PC-9 (cell line): Measurements from ENCODE around the gene LRIG3. TPM values are rescaled to one million over a fixed set of nuclear protein-coding genes. Genes with fewer than 3 reads are reported as not detected.

Experiments
- BruUV-seq: library from RNA; stranded (reverse); fragments of 400-500 nt; replicated peaks from 2 replicates; lab custom pipeline; 2021; lab: Mats Ljungman, UMichigan
- CTCF ChIA-PET: fragments of 300-600 bp; sonication (Branson Sonifier 250); formaldehyde crosslinking; loops from one replicate; lab custom pipeline; 2022; ENCODE audit warnings: antibody characterized with exemption; lab: Charles Lee
- POLR2A ChIA-PET: fragments of 300-600 bp; sonication (Branson Sonifier 250); formaldehyde crosslinking; loops from one replicate; lab custom pipeline; 2022; ENCODE audit warnings: antibody characterized with exemption; ENCODE audit not compliant: unreplicated experiment; lab: Charles Lee
- DNase-seq, 2 experiments: peaks; one replicate each; pipeline versions ENCODE4 v3.0.0 to v3.0.0-alpha.2; 2015 to 2022; ENCODE audit warnings: mixed read lengths in 1 of 2
- H2AFZ ChIP-seq: fragments of 200-600 bp; sonication (generic); 2 replicates; pipeline ENCODE4 v1.8.1; 2017; ENCODE audit warnings: antibody characterized with exemption
- H3F3A ChIP-seq: fragments of 200-600 bp; sonication (generic); 2 replicates; pipeline ENCODE4 v1.8.1; 2017; ENCODE audit warnings: antibody characterized with exemption, mild to moderate bottlenecking, low read depth; ENCODE audit not compliant: insufficient read depth
- H3K27ac ChIP-seq: fragments of 200-600 bp; sonication (generic); 2 replicates; pipeline ENCODE4 v1.6.1; 2016; ENCODE audit warnings: mixed run types
- H3K27me3 ChIP-seq: fragments of 200-600 bp; sonication (generic); 2 replicates; pipeline ENCODE4 v1.6.1; 2016; ENCODE audit warnings: low read depth, mixed run types; ENCODE audit not compliant: insufficient read depth
- H3K36me3 ChIP-seq: fragments of 200-600 bp; sonication (generic); 2 replicates; pipeline ENCODE4 v1.6.1; 2016; ENCODE audit warnings: low read depth, mixed run types
- H3K4me1 ChIP-seq: fragments of 200-600 bp; sonication (generic); replicated peaks from 2 replicates; pipeline ENCODE4 v1.6.1; 2016; ENCODE audit warnings: mixed run types; ENCODE audit not compliant: insufficient read depth
- H3K4me2 ChIP-seq: fragments of 200-600 bp; sonication (generic); 2 replicates; pipeline ENCODE4 v1.6.1; 2017; ENCODE audit warnings: mixed run types
- H3K4me3 ChIP-seq: fragments of 200-600 bp; sonication (generic); 2 replicates; pipeline ENCODE4 v1.6.1; 2016; ENCODE audit warnings: mixed run types
- H3K79me2 ChIP-seq: fragments of 200-600 bp; sonication (generic); 2 replicates; pipeline ENCODE4 v1.6.1; 2017; ENCODE audit warnings: low read depth, mixed run types
- H3K9me2 ChIP-seq: fragments of 200-600 bp; sonication (generic); 2 replicates; pipeline ENCODE4 v1.8.1; 2017; ENCODE audit warnings: mild to moderate bottlenecking; ENCODE audit not compliant: insufficient read depth
- H3K9me3 ChIP-seq: fragments of 200-600 bp; sonication (generic); 2 replicates; pipeline ENCODE4 v1.8.1; 2016; ENCODE audit warnings: low read depth; ENCODE audit not compliant: insufficient read depth
- H4K20me1 ChIP-seq: fragments of 200-600 bp; sonication (generic); 2 replicates; pipeline ENCODE4 v1.8.1; 2017; ENCODE audit not compliant: insufficient read depth
- EZH2 ChIP-seq: fragments of 200-600 bp; sonication (generic); IDR thresholded peaks from 2 replicates; pipeline ENCODE4 v1.8.0; 2017; ENCODE audit warnings: antibody characterized with exemption, low read depth
- intact Hi-C: fragments of 100-400 bp; cut with micrococcal nuclease; formaldehyde crosslinking; loops from one replicate; pipeline ENCODE4 v1.10.0; 2022; ENCODE audit not compliant: unreplicated experiment
- total RNA-seq: library from RNA; stranded (reverse); gene quantifications from 2 replicates; pipeline ENCODE4 v1.2.3, GENCODE V29; 2021
- TF ChIP-seq, protein P1 (sequence below): fragments of 200-600 bp; sonication (generic); conservative IDR thresholded peaks from 2 replicates; pipeline ENCODE4 v1.6.1; 2017; ENCODE audit warnings: mixed run types, antibody characterized with exemption, mild to moderate bottlenecking, moderate library complexity

The LRIG3 gene
- total RNA-seq, 1 experiment from 2014 or later: 10.6 TPM

DNA sequence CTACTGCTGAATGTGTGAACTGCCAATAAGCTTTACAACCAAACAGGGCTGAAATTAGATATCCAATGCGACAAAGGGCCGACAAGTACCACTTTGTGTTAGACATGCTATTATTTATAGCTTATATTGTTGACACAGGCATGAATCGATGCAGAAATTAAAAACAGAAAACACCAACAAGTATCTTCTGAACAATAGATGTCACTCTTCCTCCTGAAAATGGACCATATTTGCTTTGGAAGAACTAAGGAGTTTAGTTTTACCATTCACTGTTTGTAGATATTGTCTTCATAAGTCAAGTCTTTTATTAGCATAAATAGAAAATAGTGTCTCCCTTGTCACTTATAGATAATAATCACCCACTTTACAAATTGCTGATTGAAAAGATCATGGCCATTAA is 86.5 kb downstream of the LRIG3 start:
- Histone ChIP-seq H3K27me3 (no peaks in the 10 kb centered on the region), H3K79me2 (no peaks in the 10 kb centered on the region), H3K9me2 (no peaks in the 10 kb centered on the region), H3K9me3 (no peaks in the 10 kb centered on the region), H3K4me3 (no peak overlapping the region), H3F3A (no peaks in the 10 kb centered on the region), H4K20me1 (no peaks in the 10 kb centered on the region), H3K36me3 (no peaks in the 10 kb centered on the region), H3K27ac (no peak overlapping the region), H3K4me1 (no peaks in the 10 kb centered on the region), H3K4me2 (no peak overlapping the region), H2AFZ (no peak overlapping the region)
- ChIA-PET CTCF (no interaction called here), POLR2A (no interaction called here)
- intact Hi-C loops: loop anchor here (5.0 kb wide), 1 partner anchor 318 kb away; no protein-coding TSS in a partner anchor
- TF ChIP-seq EZH2: no peak
- TF ChIP-seq, protein P1, sequence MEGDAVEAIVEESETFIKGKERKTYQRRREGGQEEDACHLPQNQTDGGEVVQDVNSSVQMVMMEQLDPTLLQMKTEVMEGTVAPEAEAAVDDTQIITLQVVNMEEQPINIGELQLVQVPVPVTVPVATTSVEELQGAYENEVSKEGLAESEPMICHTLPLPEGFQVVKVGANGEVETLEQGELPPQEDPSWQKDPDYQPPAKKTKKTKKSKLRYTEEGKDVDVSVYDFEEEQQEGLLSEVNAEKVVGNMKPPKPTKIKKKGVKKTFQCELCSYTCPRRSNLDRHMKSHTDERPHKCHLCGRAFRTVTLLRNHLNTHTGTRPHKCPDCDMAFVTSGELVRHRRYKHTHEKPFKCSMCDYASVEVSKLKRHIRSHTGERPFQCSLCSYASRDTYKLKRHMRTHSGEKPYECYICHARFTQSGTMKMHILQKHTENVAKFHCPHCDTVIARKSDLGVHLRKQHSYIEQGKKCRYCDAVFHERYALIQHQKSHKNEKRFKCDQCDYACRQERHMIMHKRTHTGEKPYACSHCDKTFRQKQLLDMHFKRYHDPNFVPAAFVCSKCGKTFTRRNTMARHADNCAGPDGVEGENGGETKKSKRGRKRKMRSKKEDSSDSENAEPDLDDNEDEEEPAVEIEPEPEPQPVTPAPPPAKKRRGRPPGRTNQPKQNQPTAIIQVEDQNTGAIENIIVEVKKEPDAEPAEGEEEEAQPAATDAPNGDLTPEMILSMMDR: no peak; the same call in 1 of the 2 replicates
- no peak for DNase-seq
- BruUV-seq: no TSS peak

- Histone ChIP-seq H2AFZ (no peak overlapping the region), H3K27me3 (no peaks in the 10 kb centered on the region), H3K36me3 (no peaks in the 10 kb centered on the region), H3F3A (no peaks in the 10 kb centered on the region), H3K4me3 (no peak overlapping the region), H3K9me2 (no peaks in the 10 kb centered on the region), H3K27ac (no peak overlapping the region), H3K79me2 (no peaks in the 10 kb centered on the region), H4K20me1 (no peaks in the 10 kb centered on the region), H3K9me3 (no peaks in the 10 kb centered on the region), H3K4me2 (no peak overlapping the region), H3K4me1 (no peaks in the 10 kb centered on the region)
- intact Hi-C loops: loop anchor here (5.0 kb wide), 1 partner anchor 319 kb away; no protein-coding TSS in a partner anchor
- TF ChIP-seq, protein P1: no peak
- no peak for TF ChIP-seq EZH2
- no peak for DNase-seq
- ChIA-PET CTCF (no interaction called here), POLR2A (no interaction called here)
- BruUV-seq: no TSS peak
These were observed 87.4 kb downstream of the LRIG3 start for GRCh38 chr12:58832920-58833319.
